ENCODE measurements around the gene TNNC1. TPM values are rescaled to one million over a fixed set of nuclear protein-coding genes. Genes with fewer than 3 reads are reported as not detected.

TNNC1 gene
- total RNA-seq, 1 donor from 2014 or later: 5.7 TPM

GRCh38 chr3:52473026-52473425 is 19.2 kb upstream of the TNNC1 start:
- H3K36me3 ChIP-seq (ENCODE audit: control insufficient read depth, insufficient read depth, low read length): peaks cover 14% of the 10 kb centered on the region
- no peaks in the 10 kb centered on the region for H3K27me3 ChIP-seq (ENCODE audit: control insufficient read depth, insufficient read depth, low read length)
- no peak for DNase-seq (ENCODE audit: low read depth)
- H3K4me3 ChIP-seq (ENCODE audit: low read depth, low read length): no peak overlapping the region
- no peak for TF ChIP-seq CTCF (IDR thresholded peaks at IDR 0.05; ENCODE audit: insufficient read depth, low read length, poor library complexity, severe bottlenecking)

- TF ChIP-seq CTCF (IDR thresholded peaks at IDR 0.05; ENCODE audit: insufficient read depth, low read length, poor library complexity, severe bottlenecking): no peak
- no peak overlapping the region for H3K4me3 ChIP-seq (ENCODE audit: low read depth, low read length)
- peaks cover 14% of the 10 kb centered on the region for H3K36me3 ChIP-seq (ENCODE audit: control insufficient read depth, insufficient read depth, low read length)
- no peaks in the 10 kb centered on the region for H3K27me3 ChIP-seq (ENCODE audit: control insufficient read depth, insufficient read depth, low read length)
- DNase-seq (ENCODE audit: low read depth): no peak
These were observed 18.6 kb upstream of the TNNC1 start for GRCh38 chr3:52472239-52473000.

- no peaks in the 10 kb centered on the region for H3K27me3 ChIP-seq (ENCODE audit: control insufficient read depth, insufficient read depth, low read length)
- no peak overlapping the region for H3K4me3 ChIP-seq (ENCODE audit: low read depth, low read length)
- peak; percentile 73 for TF ChIP-seq CTCF (IDR thresholded peaks at IDR 0.05; ENCODE audit: insufficient read depth, low read length, poor library complexity, severe bottlenecking)
- peaks cover 15% of the 10 kb centered on the region for H3K36me3 ChIP-seq (ENCODE audit: control insufficient read depth, insufficient read depth, low read length)
- no peak for DNase-seq (ENCODE audit: low read depth)
These were observed 17.8 kb upstream of the TNNC1 start for GRCh38 chr3:52471371-52472238.

GRCh38 chr3:52470920-52471319 is 17.1 kb upstream of the TNNC1 start:
- peaks cover 13% of the 10 kb centered on the region for H3K36me3 ChIP-seq (ENCODE audit: control insufficient read depth, insufficient read depth, low read length)
- H3K27me3 ChIP-seq (ENCODE audit: control insufficient read depth, insufficient read depth, low read length): no peaks in the 10 kb centered on the region
- no peak for DNase-seq (ENCODE audit: low read depth)
- TF ChIP-seq CTCF (IDR thresholded peaks at IDR 0.05; ENCODE audit: insufficient read depth, low read length, poor library complexity, severe bottlenecking): no peak
- H3K4me3 ChIP-seq (ENCODE audit: low read depth, low read length): no peak overlapping the region

- H3K27me3 ChIP-seq (ENCODE audit: control insufficient read depth, insufficient read depth, low read length): no peaks in the 10 kb centered on the region
- peaks cover 13% of the 10 kb centered on the region for H3K36me3 ChIP-seq (ENCODE audit: control insufficient read depth, insufficient read depth, low read length)
- no peak for DNase-seq (ENCODE audit: low read depth)
- no peak overlapping the region for H3K4me3 ChIP-seq (ENCODE audit: low read depth, low read length)
- TF ChIP-seq CTCF (IDR thresholded peaks at IDR 0.05; ENCODE audit: insufficient read depth, low read length, poor library complexity, severe bottlenecking): no peak
These were observed 15.2 kb upstream of the TNNC1 start for GRCh38 chr3:52469001-52469400.

All from kidney epithelial cell (primary cell).